ENCODE results near the gene CARMIL1. TPM values are rescaled to one million over a fixed set of nuclear protein-coding genes. Genes with fewer than 3 reads are reported as not detected.

The CARMIL1 gene
- total RNA-seq, 4 donors from 2014 or later = 6.2 to 17.2 (median 11.5) TPM

GRCh38 chr6:25579391-25579883, 300.3 kb downstream of the CARMIL1 start:
- Histone ChIP-seq H3K4me1 (no peaks in the 10 kb centered on the region), H3K4me3 (no peak overlapping the region), H3K27me3 (no peaks in the 10 kb centered on the region), H3K36me3 (no peaks in the 10 kb centered on the region), H3K9me3 (no peaks in the 10 kb centered on the region), H3K27ac (no peak overlapping the region)
- TF ChIP-seq POLR2A (IDR thresholded peaks at IDR 0.05) (no peak), EP300 (IDR thresholded peaks at IDR 0.05) (no peak), CTCF (IDR thresholded peaks at IDR 0.05) (no peak), POLR2AphosphoS5 (IDR thresholded peaks at IDR 0.05) (no peak)
- WGBS, 2 donors (ENCODE audit: low coverage in 1 of 2) = 92 to 93% methylated on average over 2 of the region's 2 CpGs
- ATAC-seq = no peak

GRCh38 chr6:25579902-25580495, 300.8 kb downstream of the CARMIL1 start:
- ATAC-seq = no peak
- H3K27me3 ChIP-seq = no peaks in the 10 kb centered on the region
- 45 to 75% methylated on average over 2 to 3 of the region's 4 CpGs for WGBS, 2 donors (ENCODE audit: low coverage in 1 of 2)
- no peaks in the 10 kb centered on the region for H3K9me3 ChIP-seq
- H3K27ac ChIP-seq = no peak overlapping the region
- no peak overlapping the region for H3K4me3 ChIP-seq
- H3K36me3 ChIP-seq = no peaks in the 10 kb centered on the region
- TF ChIP-seq EP300 (IDR thresholded peaks at IDR 0.05) (no peak), POLR2AphosphoS5 (IDR thresholded peaks at IDR 0.05) (no peak), CTCF (IDR thresholded peaks at IDR 0.05) (no peak), POLR2A (IDR thresholded peaks at IDR 0.05) (no peak)
- no peaks in the 10 kb centered on the region for H3K4me1 ChIP-seq

GRCh38 chr6:25582101-25582500, 302.9 kb downstream of the CARMIL1 start:
- H3K27me3 ChIP-seq = no peaks in the 10 kb centered on the region
- H3K27ac ChIP-seq = no peak overlapping the region
- no peaks in the 10 kb centered on the region for H3K9me3 ChIP-seq
- TF ChIP-seq POLR2AphosphoS5 (IDR thresholded peaks at IDR 0.05) = no peak
- no peak for TF ChIP-seq EP300 (IDR thresholded peaks at IDR 0.05)
- TF ChIP-seq POLR2A (IDR thresholded peaks at IDR 0.05) = no peak
- TF ChIP-seq CTCF (IDR thresholded peaks at IDR 0.05) = no peak
- 77 to 95% methylated on average over 4 of the region's 4 CpGs for WGBS, 2 donors (ENCODE audit: low coverage in 1 of 2)
- H3K36me3 ChIP-seq = no peaks in the 10 kb centered on the region
- no peak overlapping the region for H3K4me3 ChIP-seq
- ATAC-seq = no peak
- no peaks in the 10 kb centered on the region for H3K4me1 ChIP-seq

- no peak overlapping the region for H3K27ac ChIP-seq
- no peak for ATAC-seq
- TF ChIP-seq POLR2A (IDR thresholded peaks at IDR 0.05) = no peak
- TF ChIP-seq POLR2AphosphoS5 (IDR thresholded peaks at IDR 0.05) = no peak
- TF ChIP-seq CTCF (IDR thresholded peaks at IDR 0.05) = no peak
- no peak for TF ChIP-seq EP300 (IDR thresholded peaks at IDR 0.05)
- H3K36me3 ChIP-seq = no peaks in the 10 kb centered on the region
- H3K9me3 ChIP-seq = no peaks in the 10 kb centered on the region
- H3K27me3 ChIP-seq = no peaks in the 10 kb centered on the region
- H3K4me3 ChIP-seq = no peak overlapping the region
- no peaks in the 10 kb centered on the region for H3K4me1 ChIP-seq
Measured at GRCh38 chr6:25583099-25583498, 303.9 kb downstream of the CARMIL1 start.

- ATAC-seq = no peak
- WGBS, 2 donors (ENCODE audit: low coverage in 1 of 2) = 80 to 95% methylated on average over 2 to 3 of the region's 3 CpGs
- H3K36me3 ChIP-seq = no peaks in the 10 kb centered on the region
- TF ChIP-seq EP300 (IDR thresholded peaks at IDR 0.05) (no peak), CTCF (IDR thresholded peaks at IDR 0.05) (no peak), POLR2A (IDR thresholded peaks at IDR 0.05) (no peak), POLR2AphosphoS5 (IDR thresholded peaks at IDR 0.05) (no peak)
- H3K27ac ChIP-seq = no peak overlapping the region
- no peaks in the 10 kb centered on the region for H3K4me1 ChIP-seq
- no peaks in the 10 kb centered on the region for H3K27me3 ChIP-seq
- H3K9me3 ChIP-seq = no peaks in the 10 kb centered on the region
- no peak overlapping the region for H3K4me3 ChIP-seq
Measured at GRCh38 chr6:25583906-25584305, 304.7 kb downstream of the CARMIL1 start.
